ENCODE measurements around the gene ABCA7.
"Not testable (repeated sequence)": the region's sequence is repeated elsewhere in the genome, so short reads cannot be mapped to it uniquely, and the experiment has no call there.

ABCA7 gene

DNA sequence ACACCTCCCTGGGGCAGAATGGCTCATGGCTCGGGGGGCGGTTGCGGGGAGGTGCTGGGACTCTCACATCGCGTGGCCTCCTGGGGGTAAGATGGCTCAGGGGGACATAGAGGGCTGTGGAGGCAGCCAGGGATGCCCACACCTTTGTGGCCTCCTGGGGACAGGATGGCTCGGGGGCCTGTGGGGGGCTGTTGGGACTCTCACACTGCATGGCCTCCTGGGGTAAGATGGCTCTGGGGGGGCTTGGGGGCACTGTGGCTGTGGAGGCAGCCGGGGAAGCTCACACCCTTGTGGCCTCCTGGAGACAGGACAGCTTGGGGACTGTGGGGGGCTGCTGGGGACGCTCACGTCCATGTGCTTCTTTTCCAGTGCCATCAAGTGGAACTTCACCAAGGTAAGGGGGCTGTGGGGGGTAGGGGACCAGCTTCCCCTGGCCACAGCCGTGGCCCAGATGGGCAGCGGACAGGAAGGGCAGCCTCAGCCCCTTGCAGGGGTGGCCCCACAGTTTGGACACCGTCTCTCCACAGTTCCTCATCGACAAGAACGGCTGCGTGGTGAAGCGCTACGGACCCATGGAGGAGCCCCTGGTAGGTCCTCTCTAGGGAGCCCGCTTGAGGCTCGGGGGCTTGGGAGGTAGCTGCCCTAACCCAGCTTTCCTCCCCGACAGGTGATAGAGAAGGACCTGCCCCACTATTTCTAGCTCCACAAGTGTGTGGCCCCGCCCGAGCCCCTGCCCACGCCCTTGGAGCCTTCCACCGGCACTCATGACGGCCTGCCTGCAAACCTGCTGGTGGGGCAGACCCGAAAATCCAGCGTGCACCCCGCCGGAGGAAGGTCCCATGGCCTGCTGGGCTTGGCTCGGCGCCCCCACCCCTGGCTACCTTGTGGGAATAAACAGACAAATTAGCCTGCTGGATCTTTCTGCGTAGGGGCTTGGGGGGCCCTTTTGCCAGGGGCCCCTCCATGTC is 66.2 kb downstream of the ABCA7 start:
- DNase-seq (ENCODE audit: low read depth) = no peak

DNA sequence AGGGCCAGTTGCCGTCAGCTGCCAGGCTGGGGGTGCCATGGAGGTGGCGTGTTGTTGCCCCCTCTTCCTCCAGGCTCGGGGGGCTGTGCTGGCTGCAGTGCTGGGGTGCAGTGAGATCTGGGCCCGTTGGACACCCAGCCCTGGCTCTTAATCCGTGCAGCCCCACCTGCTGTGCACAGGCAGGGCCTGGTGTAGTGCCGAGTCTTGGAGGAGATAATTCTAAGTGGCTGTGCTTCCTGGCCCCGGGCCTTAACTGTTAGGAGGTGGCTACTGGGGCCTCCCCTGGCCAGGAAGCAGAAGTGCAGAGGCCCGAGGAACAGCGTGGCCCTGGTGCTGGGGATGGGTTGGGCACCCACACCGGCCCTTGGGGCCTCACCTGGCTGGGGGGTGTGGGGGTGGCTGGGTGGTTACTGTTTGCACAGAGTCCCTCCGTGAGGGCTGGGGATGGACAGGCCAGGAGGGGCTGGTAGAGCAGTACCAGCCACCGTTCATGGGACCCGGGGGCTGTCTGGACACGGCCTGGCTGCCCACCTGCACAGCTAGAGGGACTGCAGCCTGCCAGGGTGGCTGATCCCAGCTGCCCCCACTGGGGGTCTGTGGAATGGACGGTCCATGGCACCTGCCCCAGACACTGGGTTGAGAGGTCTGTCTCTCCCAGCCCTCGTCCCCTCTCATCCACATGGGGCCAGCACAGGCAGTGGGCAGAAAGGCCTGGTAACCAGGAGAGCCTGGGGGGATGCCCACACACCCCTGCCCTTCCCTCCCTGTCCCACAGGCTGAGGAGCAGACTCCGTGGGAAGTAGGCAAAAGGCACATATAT is 67.1 kb downstream of the ABCA7 start:
- no peak for DNase-seq (ENCODE audit: low read depth)

- no peak for DNase-seq (ENCODE audit: low read depth)
Observed at GRCh38 chr19:1107661-1108261, 67.9 kb downstream of the ABCA7 start.

DNA sequence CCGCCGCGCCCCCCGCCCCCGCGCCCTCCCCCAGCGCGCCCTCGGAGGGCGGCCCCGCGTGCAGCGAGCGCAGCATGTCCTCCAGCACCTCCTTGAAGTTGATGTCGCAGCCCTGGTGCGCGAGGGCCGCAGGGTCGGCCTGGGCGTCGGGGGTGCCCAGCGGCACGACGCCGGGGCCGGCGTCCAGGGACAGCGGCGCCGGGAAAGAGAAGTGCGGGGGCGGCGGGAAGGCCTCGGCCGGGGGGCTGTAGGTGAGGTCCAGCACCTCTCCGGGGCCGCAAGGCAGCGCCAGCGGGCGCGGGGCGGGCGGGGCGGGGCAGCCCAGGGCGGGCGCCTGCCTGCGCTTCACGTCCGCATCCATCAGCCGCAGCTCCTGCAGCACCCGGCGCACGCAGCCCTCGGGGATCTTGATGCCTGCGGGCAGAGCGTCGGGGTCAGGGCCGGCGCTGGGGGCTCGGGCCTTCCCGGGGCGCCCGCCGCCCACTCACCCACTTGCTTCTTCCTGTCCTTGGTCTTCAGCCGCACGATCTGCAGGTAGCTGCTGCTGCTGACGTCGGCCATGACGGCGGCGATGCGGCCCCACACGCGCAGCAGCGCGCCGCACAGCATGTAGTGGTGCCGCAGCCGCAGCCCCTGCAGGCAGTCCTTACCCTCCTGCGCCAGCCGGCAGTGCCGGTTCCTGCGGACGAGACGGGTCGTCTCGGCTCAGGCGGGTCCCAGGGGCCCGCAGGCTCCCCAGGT is 68.6 kb downstream of the ABCA7 start:
- no peak for DNase-seq (ENCODE audit: low read depth)

- DNase-seq (ENCODE audit: low read depth) = no peak
Observed at GRCh38 chr19:1109032-1109551, 69.2 kb downstream of the ABCA7 start.

DNA sequence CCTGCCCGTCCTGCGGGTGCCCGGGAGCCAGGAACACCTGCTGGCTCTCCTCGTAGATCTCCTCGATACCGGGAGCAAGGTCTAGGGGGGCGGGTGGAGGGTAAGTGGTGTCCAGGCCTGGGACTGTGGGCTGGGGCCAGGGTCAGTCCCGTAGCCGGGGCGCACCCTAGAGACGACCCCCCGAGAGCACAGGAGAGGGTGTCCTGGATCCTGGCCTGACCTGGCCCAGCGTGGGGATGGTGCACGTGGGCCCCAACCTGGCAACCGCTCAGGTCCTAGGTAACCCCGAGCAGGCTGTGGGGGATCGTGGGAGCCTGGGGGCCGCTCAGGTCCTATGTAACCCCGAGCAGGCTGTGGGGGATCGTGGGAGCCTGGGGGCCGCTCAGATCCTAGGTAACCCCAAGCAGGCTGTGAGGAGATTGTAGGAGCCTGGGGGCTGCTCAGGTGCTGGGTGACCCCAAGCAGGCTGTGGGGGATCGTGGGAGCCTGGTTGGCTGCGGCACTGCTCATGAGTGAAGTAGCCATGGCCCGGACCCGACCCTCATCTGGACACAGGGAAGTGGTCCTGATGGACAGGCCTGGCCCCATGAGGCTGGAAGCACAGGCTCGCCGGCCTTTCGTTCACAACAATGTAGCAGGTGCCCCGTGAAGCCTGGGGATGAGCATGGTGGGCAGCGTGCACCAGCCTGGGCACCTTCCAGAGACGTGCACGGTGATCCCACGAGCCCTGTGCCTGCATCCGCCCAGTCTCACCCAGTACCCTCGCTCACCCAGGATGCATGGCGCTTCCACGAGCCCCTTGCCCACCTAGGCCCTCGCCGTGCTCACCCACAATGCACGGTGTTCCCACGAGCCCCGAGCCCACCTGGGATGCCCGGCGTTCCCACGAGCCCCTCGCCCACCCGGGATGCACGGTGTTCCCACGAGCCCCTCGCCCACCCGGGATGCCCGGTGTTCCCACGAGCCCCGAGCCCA is 70.1 kb downstream of the ABCA7 start:
- DNase-seq (ENCODE audit: low read depth) = no peak

DNA sequence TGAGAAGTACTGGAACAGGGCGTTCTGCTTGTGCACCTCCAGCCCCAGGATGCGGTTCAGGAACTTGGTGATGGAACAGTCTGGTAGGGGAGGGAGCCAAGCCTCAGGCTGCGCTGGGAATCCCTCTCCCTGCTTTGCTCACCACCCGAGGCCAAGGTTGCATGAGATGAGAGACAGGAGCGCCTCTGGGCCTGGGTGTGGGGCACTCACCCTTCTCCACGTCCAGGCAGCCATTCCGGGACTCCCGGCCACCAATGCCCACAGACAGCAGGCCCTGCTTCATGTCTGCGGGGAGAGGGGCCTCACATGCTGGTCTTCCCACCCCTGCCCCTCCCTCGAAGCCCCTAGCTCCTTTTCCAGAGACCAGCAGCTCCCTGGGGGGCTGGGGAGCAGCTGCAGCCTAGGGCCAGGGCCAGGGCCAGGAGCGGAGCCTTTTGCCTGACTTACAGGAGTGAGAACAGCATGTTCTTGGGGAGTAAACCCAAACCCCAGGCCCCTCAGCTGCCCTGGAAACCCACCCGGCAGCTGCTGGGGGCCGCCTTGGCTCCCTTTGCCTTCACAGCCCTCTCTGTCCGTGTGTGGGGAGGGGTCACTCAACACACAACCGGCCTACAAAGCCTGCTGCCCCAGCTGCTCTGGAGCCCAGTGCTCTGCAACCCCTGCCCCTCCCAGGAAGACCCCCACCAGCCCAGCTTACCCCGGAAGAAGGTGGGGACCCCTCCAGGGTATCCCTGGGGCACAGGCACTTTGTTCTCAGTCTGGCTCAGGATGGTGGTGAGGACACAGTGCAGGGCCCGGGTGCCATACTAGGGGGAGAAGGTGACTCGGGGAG is 71.1 kb downstream of the ABCA7 start:
- no peak for DNase-seq (ENCODE audit: low read depth)

- no peak for DNase-seq (ENCODE audit: low read depth)
Observed at GRCh38 chr19:1111641-1112267, 71.8 kb downstream of the ABCA7 start.

DNA sequence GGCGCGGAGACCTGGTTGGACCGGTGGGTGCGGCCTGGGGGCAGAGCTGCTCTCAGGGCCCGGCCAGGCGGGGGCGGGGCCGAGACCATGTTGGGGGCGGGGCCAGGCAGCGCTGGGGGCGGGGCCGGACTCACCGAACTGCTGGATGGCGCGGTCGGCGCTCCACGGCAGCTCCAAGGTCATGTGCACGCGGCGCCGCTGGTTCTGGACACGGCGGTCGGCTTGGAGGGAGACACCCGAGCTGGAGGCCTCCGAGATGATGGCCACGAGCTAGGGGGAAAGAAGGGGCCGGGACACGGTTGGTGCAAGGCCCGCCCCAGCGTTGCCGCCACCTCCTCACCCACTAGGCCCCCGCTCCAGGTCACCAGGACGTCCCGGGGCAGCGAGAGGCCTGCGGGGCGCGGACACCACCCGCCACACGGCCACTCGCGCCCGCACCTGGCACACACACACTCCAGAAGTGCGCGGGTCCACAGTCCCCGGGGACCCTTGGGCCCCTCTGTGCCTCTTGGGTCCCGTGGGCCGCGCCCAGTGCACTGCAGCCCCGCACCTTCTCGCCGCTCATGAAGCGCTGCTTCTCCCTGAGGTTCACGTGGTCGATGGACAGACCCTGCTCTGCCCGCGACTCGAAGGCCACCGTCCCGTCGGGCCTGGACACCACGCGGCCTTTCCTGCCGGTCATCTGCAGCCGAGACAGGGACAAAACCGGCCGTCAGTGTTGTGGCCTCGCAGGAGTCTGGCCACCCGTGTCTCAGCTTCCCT is 72.5 kb downstream of the ABCA7 start:
- DNase-seq (ENCODE audit: low read depth) = no peak

DNA sequence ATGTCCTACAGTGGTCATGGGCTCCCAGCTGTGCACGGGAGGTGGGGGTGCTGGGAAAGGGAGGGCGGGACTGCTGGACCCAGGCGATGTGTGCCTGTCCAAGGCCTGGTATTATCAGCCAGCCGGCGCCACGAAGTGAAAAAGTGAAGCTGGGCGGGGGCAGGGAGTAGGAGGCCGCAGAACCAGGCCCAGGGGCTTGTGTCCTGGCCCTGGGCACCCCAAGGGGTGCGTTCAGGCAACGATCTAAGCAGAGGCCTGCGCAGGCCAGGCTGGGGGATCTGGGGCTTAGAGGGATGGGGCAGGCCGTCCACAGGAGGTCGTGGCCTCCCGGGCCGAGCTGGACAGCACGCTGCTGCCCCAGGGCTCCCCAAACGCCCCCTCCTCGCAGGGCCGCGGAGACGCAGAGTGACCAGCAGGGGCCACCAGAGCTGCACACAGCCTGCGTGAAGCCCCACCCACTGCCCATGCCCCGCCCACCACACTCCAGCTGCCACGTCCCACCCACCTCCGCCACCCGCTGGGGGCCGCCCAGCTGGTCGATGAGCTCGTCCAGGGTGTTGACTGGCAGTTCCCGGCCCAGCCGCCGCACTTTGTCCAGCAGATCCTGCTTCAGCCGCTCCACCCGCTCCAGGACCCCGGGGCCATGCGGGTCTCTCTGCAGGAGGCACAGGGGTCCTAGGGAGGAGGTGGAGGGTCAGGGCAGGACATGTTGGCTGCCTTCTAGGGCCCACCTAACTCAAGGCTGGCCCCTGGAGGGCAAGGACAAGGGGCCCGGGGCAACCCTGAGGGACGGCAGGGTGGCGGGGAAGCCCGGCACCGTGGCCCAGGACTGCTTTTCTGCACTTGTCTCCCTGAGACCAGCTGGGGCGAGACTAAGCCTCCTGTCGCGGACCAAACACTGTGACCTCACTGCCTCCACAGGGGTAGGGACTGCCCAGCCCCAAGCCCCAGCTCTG is 73.4 kb downstream of the ABCA7 start:
- DNase-seq (ENCODE audit: low read depth) = no peak

DNA sequence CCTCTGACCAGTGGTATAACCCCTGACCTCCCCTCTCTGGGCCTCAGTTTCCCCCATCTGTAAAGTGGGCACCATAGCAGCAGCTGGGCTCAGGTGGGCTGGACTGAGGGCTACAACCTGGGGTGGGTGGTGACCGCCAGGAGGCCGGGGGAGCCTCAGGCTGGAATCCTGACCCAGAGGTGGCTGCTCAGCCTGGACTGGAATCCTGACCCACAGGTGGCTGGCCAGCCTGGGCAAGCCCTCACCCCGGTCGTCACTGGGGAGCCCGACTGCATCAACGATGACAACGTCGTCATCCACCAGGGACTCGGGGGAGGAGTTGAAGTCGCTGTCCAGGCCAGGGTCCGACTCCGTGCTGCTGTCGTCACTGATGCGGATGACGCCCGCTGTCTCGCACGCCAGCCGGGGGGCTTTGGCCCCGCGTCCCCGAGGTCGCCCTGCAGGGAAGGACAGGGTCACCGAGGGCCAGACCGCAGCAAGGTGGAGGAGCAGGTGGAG is 74.1 kb downstream of the ABCA7 start:
- no peak for DNase-seq (ENCODE audit: low read depth)

GRCh38 chr19:1114728-1115127 is 74.8 kb downstream of the ABCA7 start:
- DNase-seq (ENCODE audit: low read depth) = not testable (repeated sequence)

Data from GM04503 (cell line).